Keratinocyte (primary cell): ENCODE results near the gene SCAI. TPM values are rescaled to one million over a fixed set of nuclear protein-coding genes. Genes with fewer than 3 reads are reported as not detected.

Experiments
- DNase-seq: peaks from one replicate; pipeline ENCODE4 v3.0.0-alpha.2; 2011; ENCODE audit warnings: low read depth, missing footprints, low spot score
- FAIRE-seq: peaks from 2 replicates; lab custom pipeline; 2011; peaks lifted over from hg19 to GRCh38; lab: Jason Lieb, UNC
- H2AFZ ChIP-seq: 2 replicates; pipeline ENCODE4 v1.6.0; 2012; ENCODE audit warnings: low read length, control low read depth, inconsistent platforms; ENCODE audit not compliant: control insufficient read depth
- H3K27ac ChIP-seq: 2 replicates; pipeline ENCODE4 v1.5.1; 2011; ENCODE audit warnings: low read length; ENCODE audit not compliant: control insufficient read depth, insufficient read depth
- H3K27me3 ChIP-seq: 3 replicates; pipeline ENCODE4 v1.6.0; 2011; ENCODE audit warnings: low read length; ENCODE audit not compliant: control insufficient read depth, insufficient read depth; ENCODE audit errors: extremely low read depth
- H3K36me3 ChIP-seq, 2 experiments: 2 replicates in 1 of 2; 3 replicates in 1 of 2; pipeline ENCODE4 v1.5.1; 2011; ENCODE audit warnings: low read length in 2 of 2, mild to moderate bottlenecking in 1 of 2; ENCODE audit not compliant: control insufficient read depth in 2 of 2, insufficient read depth in 2 of 2; ENCODE audit errors: extremely low read depth in 1 of 2
- H3K4me1 ChIP-seq: 3 replicates; pipeline ENCODE4 v1.5.1; 2011; ENCODE audit warnings: low read length; ENCODE audit not compliant: control insufficient read depth, insufficient read depth; ENCODE audit errors: extremely low read depth
- H3K4me2 ChIP-seq: 3 replicates; pipeline ENCODE4 v1.6.0; 2011; ENCODE audit warnings: low read depth, low read length; ENCODE audit not compliant: control insufficient read depth, insufficient read depth; ENCODE audit errors: extremely low read depth
- H3K4me3 ChIP-seq, 3 experiments: fragments of 200-600 bp in 1 of 3; sonication (generic) in 1 of 3; 2 replicates in 2 of 3; 3 replicates in 1 of 3; pipeline ENCODE4 v1.5.1; 2011 to 2016; ENCODE audit warnings: low read length in 3 of 3, mild to moderate bottlenecking in 3 of 3, control low read depth in 2 of 3, inconsistent platforms in 1 of 3, low read depth in 1 of 3, mixed read lengths in 1 of 3, mixed run types in 1 of 3, moderate library complexity in 1 of 3; ENCODE audit not compliant: control insufficient read depth in 2 of 3, insufficient read depth in 2 of 3; ENCODE audit errors: extremely low read depth in 1 of 3
- H3K79me2 ChIP-seq: 2 replicates; pipeline ENCODE4 v1.6.0; 2012; ENCODE audit warnings: low read length; ENCODE audit not compliant: control insufficient read depth, insufficient read depth
- H3K9ac ChIP-seq: 3 replicates; pipeline ENCODE4 v1.6.0; 2011; ENCODE audit warnings: low read length; ENCODE audit not compliant: control insufficient read depth, insufficient read depth; ENCODE audit errors: extremely low read depth
- H3K9me1 ChIP-seq: 3 replicates; pipeline ENCODE4 v1.6.0; 2011; ENCODE audit warnings: low read length; ENCODE audit not compliant: control insufficient read depth, insufficient read depth; ENCODE audit errors: extremely low read depth
- H3K9me3 ChIP-seq: 2 replicates; pipeline ENCODE4 v1.5.1; 2012; ENCODE audit warnings: low read depth, low read length; ENCODE audit not compliant: control insufficient read depth
- H4K20me1 ChIP-seq: 3 replicates; pipeline ENCODE4 v1.6.0; 2011; ENCODE audit warnings: low read length; ENCODE audit not compliant: control insufficient read depth, insufficient read depth; ENCODE audit errors: extremely low read depth
- CTCF ChIP-seq, 3 experiments: IDR thresholded peaks in 1 of 3; conservative IDR thresholded peaks in 1 of 3; optimal IDR thresholded peaks in 1 of 3; 2 replicates in 2 of 3; 3 replicates in 1 of 3; pipeline versions ENCODE3 to v1.5.1; 2011; ENCODE audit warnings: low read length in 3 of 3, mild to moderate bottlenecking in 3 of 3, moderate library complexity in 2 of 3, control low read depth in 1 of 3, inconsistent platforms in 1 of 3; ENCODE audit not compliant: insufficient read depth in 2 of 3; ENCODE audit errors: extremely low read depth in 1 of 3
- EZH2 ChIP-seq: IDR thresholded peaks from one replicate; pipeline ENCODE4 v1.6.1; 2012; ENCODE audit warnings: inconsistent platforms, mild to moderate bottlenecking, low read length, moderate library complexity
- dilution Hi-C: fragments of 300-500 bp; cut with MboI; formaldehyde crosslinking; loops from one replicate; pipeline ENCODE4 v1.7.0; 2020; ENCODE audit warnings: low sequenced_read_pairs; ENCODE audit not compliant: extremely low pct_ligation_motif_present
- polyA plus RNA-seq, 5 experiments: library from polyadenylated mRNA; depleted of rRNA in 3 of 5; stranded (reverse) in 3 of 5; stranded (forward) in 1 of 5; unstranded in 1 of 5; fragments of >200 nt; gene quantifications; 1 replicate in 1 of 5; 2 replicates in 3 of 5; 3 replicates in 1 of 5; pipeline versions ENCODE4 v1.2.1 to v1.2.3, GENCODE V29; 2011 to 2012; ENCODE audit warnings: missing spikeins in 2 of 5, low read depth in 1 of 5, low replicate concordance in 1 of 5

SCAI gene
- polyA plus RNA-seq, 1 donor (not counting 4 experiments of a cell fraction or from before 2014, with no cell fraction given), result 3.0 TPM

- no peak for TF ChIP-seq CTCF (optimal IDR thresholded peaks at IDR 0.05 in 1 of 3, IDR thresholded peaks at IDR 0.05 in 1 of 3, conservative IDR thresholded peaks at IDR 0.05 in 1 of 3; ENCODE audit: extremely low read depth in 1 of 3, insufficient read depth in 2 of 3, low read length in 3 of 3)
- TF ChIP-seq EZH2, result no peak
- Histone ChIP-seq H3K36me3 (peaks cover 0 to 3% of the 10 kb centered on the region in 2 experiments), H3K4me3 (no peak overlapping the region), H3K27ac (no peak overlapping the region), H3K9ac (no peak overlapping the region), H3K4me1 (no peaks in the 10 kb centered on the region), H3K9me3 (no peaks in the 10 kb centered on the region), H2AFZ (no peak overlapping the region), H3K27me3 (no peaks in the 10 kb centered on the region), H4K20me1 (peaks cover 4% of the 10 kb centered on the region), H3K79me2 (peaks cover 79% of the 10 kb centered on the region), H3K4me2 (no peak overlapping the region), H3K9me1 (no peaks in the 10 kb centered on the region)
- DNase-seq (no peak), FAIRE-seq (no peak)
- dilution Hi-C loops, result no loop called here
Observed at GRCh38 chr9:125176636-125177035, 33.3 kb upstream of the SCAI start.

DNA sequence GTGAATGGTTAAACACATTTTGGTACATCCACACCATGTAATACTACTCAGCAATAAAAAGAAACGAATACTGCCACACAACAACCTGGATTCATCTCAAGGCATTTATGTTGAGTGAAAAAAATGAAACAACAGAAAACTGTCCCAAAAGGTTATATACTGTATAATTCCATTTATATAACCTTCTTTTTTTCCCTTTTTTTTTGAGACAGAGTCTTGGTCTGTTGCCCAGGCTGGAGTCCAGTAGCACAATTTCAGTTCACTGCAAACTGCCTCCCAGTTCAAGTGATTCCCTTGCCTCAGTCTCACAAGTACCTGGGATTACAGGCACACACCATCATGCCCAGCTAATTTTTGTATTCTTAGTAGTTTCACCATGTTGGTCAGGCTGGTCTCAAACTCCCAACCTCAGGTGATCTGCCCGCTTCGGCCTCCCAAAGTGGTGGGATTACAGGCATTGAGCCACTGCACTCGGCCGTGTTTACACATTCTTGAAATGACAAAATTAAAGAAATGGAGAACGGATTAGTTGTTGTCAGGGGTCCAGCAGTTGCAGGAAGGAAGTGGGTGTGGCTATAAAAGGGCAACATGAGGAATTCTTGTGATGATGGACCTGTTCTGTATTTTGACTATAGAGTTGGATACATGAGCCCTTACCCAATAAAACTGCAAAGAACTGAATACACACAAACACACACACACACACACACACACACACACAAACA lies 28.9 kb upstream of the SCAI start:
- TF ChIP-seq EZH2 (no peak), CTCF (optimal IDR thresholded peaks at IDR 0.05 in 1 of 3, IDR thresholded peaks at IDR 0.05 in 1 of 3, conservative IDR thresholded peaks at IDR 0.05 in 1 of 3; ENCODE audit: extremely low read depth in 1 of 3, insufficient read depth in 2 of 3, low read length in 3 of 3) (no peak)
- H3K9me3 ChIP-seq, result no peaks in the 10 kb centered on the region
- H3K4me1 ChIP-seq, result no peaks in the 10 kb centered on the region
- peaks cover 0 to 7% of the 10 kb centered on the region in 2 experiments for H3K36me3 ChIP-seq
- FAIRE-seq (no peak), DNase-seq (no peak)
- H4K20me1 ChIP-seq, result peaks cover 4% of the 10 kb centered on the region
- no peak overlapping the region for H3K27ac ChIP-seq
- peaks cover 44% of the 10 kb centered on the region for H3K79me2 ChIP-seq
- no peaks in the 10 kb centered on the region for H3K9me1 ChIP-seq
- no peak overlapping the region for H3K4me2 ChIP-seq
- dilution Hi-C loops, result no loop called here
- no peak overlapping the region for H3K4me3 ChIP-seq
- H3K27me3 ChIP-seq, result no peaks in the 10 kb centered on the region
- H3K9ac ChIP-seq, result no peak overlapping the region
- no peak overlapping the region for H2AFZ ChIP-seq
